ENCODE measurements around the gene VWC2L.

GRCh38 chr2:214469728-214470127 lies 58.9 kb downstream of the VWC2L start:
- TF ChIP-seq CTCF (IDR thresholded peaks at IDR 0.05) (no peak), EZH2 (IDR thresholded peaks at IDR 0.05; ENCODE audit: borderline replicate concordance, insufficient read depth, low read depth, low read length, poor library complexity, severe bottlenecking) (no peak)

All from B cell (primary cell).